Fibroblast of lung (primary cell): ENCODE data around the gene EEF1AKMT3.

Experiments used
- EZH2 ChIP-seq: IDR thresholded peaks from 2 replicates; pipeline ENCODE4 v1.5.1; 2012; ENCODE audit warnings: low read length, control low read depth, mild to moderate bottlenecking; ENCODE audit errors: missing control alignments
- TF ChIP-seq, protein P1 (sequence below), 2 donors: IDR thresholded peaks in 1 of 2; conservative IDR thresholded peaks in 1 of 2; 1 replicate in 1 of 2; 2 replicates in 1 of 2; pipeline ENCODE4 v1.5.1; 2011 to 2012; ENCODE audit warnings: low read length in 2 of 2, control low read depth in 1 of 2, inconsistent platforms in 1 of 2, low read depth in 1 of 2, mild to moderate bottlenecking in 1 of 2

DNA sequence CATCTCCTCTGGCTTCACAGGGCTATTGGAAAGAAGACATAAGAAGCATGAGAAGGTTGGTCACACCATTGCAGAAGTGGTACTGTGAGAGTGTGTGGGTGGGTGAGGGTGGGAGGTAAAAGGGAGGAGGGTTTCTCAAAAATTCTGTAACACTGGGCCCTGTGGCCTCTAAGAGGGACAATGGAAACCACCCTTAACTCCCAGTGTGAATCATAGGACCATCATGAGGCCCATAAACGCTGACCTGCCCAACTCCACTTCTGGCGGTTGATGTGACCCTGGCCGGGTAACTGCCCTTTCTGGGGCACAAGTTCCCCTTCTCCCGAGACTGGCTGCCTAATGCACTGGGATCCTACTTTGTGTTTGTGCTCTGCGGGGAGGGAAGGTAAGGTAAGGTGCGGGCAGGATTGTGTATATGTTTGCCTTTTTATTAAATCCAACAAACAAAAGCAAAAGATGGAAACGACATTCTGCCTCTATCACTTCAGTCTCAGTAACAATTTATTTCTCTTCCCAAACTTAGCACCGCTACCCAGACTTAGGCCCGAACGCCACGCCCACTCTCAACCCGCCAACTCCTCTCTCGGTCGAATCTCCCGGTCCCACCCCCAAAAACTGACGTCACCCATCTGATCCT lies 1.1 kb upstream of the EEF1AKMT3 start:
- TF ChIP-seq, protein P1, sequence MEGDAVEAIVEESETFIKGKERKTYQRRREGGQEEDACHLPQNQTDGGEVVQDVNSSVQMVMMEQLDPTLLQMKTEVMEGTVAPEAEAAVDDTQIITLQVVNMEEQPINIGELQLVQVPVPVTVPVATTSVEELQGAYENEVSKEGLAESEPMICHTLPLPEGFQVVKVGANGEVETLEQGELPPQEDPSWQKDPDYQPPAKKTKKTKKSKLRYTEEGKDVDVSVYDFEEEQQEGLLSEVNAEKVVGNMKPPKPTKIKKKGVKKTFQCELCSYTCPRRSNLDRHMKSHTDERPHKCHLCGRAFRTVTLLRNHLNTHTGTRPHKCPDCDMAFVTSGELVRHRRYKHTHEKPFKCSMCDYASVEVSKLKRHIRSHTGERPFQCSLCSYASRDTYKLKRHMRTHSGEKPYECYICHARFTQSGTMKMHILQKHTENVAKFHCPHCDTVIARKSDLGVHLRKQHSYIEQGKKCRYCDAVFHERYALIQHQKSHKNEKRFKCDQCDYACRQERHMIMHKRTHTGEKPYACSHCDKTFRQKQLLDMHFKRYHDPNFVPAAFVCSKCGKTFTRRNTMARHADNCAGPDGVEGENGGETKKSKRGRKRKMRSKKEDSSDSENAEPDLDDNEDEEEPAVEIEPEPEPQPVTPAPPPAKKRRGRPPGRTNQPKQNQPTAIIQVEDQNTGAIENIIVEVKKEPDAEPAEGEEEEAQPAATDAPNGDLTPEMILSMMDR (conservative IDR thresholded peaks at IDR 0.05 in 1 of 2, IDR thresholded peaks at IDR 0.05 in 1 of 2; ENCODE audit: low read depth in 1 of 2, low read length in 2 of 2) = no peak
- TF ChIP-seq EZH2 = no peak
